Loucy (cell line): ENCODE data around the gene TRRAP.

Experiments used
- H2AFZ ChIP-seq: fragments of 200-600 bp; sonication (generic); 2 replicates; pipeline ENCODE4 v1.6.0; 2016; ENCODE audit warnings: antibody characterized with exemption, mild to moderate bottlenecking, low read length, moderate library complexity
- H3F3A ChIP-seq: fragments of 200-600 bp; 2 replicates; pipeline ENCODE4 v1.6.0; 2016; ENCODE audit warnings: antibody characterized with exemption, low read depth, mild to moderate bottlenecking
- H3K27me3 ChIP-seq: fragments of 200-600 bp; sonication (generic); 2 replicates; pipeline ENCODE4 v1.6.1; 2014; ENCODE audit warnings: low read length, mild to moderate bottlenecking; ENCODE audit not compliant: insufficient read depth, poor library complexity, severe bottlenecking
- H3K36me3 ChIP-seq: fragments of 200-600 bp; sonication (generic); 2 replicates; pipeline ENCODE4 v1.6.1; 2016; ENCODE audit warnings: low read length; ENCODE audit not compliant: insufficient read depth
- H3K4me1 ChIP-seq: fragments of 200-600 bp; sonication (generic); 2 replicates; pipeline ENCODE4 v1.5.1; 2014; ENCODE audit warnings: low read length, mild to moderate bottlenecking; ENCODE audit not compliant: insufficient read depth, poor library complexity, severe bottlenecking
- H3K4me2 ChIP-seq: fragments of 200-600 bp; sonication (generic); 2 replicates; pipeline ENCODE4 v1.6.0; 2014; ENCODE audit warnings: antibody characterized with exemption, low read length, low read depth, mild to moderate bottlenecking; ENCODE audit not compliant: poor library complexity, severe bottlenecking
- H3K4me3 ChIP-seq: fragments of 200-600 bp; sonication (generic); 2 replicates; pipeline ENCODE4 v1.5.1; 2014; ENCODE audit warnings: low read length, mild to moderate bottlenecking, mixed read lengths; ENCODE audit not compliant: poor library complexity, severe bottlenecking
- H3K79me2 ChIP-seq: fragments of 200-600 bp; sonication (generic); 2 replicates; pipeline ENCODE4 v1.6.1; 2014; ENCODE audit warnings: low read length; ENCODE audit not compliant: insufficient read depth
- H3K9ac ChIP-seq: fragments of 200-600 bp; sonication (generic); 2 replicates; pipeline ENCODE4 v1.6.0; 2014; ENCODE audit warnings: mild to moderate bottlenecking, low read depth, low read length, moderate library complexity; ENCODE audit not compliant: poor library complexity, severe bottlenecking
- H3K9me2 ChIP-seq: fragments of 200-600 bp; sonication (generic); replicated peaks from 2 replicates; pipeline ENCODE4 v1.6.1; 2016; ENCODE audit warnings: low read depth, low read length, mixed read lengths
- H3K9me3 ChIP-seq: fragments of 200-600 bp; sonication (generic); 2 replicates; pipeline ENCODE4 v1.6.1; 2014; ENCODE audit warnings: mild to moderate bottlenecking, antibody characterized with exemption, low read length, low read depth; ENCODE audit not compliant: insufficient read depth
- H4K20me1 ChIP-seq: fragments of 200-600 bp; sonication (generic); 2 replicates; pipeline ENCODE4 v1.6.0; 2014; ENCODE audit warnings: antibody characterized with exemption, low read length, mild to moderate bottlenecking; ENCODE audit not compliant: insufficient read depth, poor library complexity, severe bottlenecking
- CTCF ChIP-seq: fragments of 200-600 bp; sonication (generic); conservative IDR thresholded peaks from 2 replicates; pipeline ENCODE4 v1.5.1; 2014; ENCODE audit warnings: mild to moderate bottlenecking, antibody characterized with exemption, low read length
- EZH2phosphoT487 ChIP-seq: fragments of 200-600 bp; IDR thresholded peaks from 2 replicates; pipeline ENCODE4 v1.6.1; 2018; ENCODE audit warnings: antibody characterized with exemption, mild to moderate bottlenecking, moderate library complexity, borderline replicate concordance

Gene TRRAP

GRCh38 chr7:99061001-99061776 lies 182.9 kb downstream of the TRRAP start:
- Histone ChIP-seq H3K27me3 (no peaks in the 10 kb centered on the region), H4K20me1 (no peaks in the 10 kb centered on the region), H3K79me2 (peaks cover 14% of the 10 kb centered on the region; the same call in 1 of the 2 replicates), H3K9me2 (no peaks in the 10 kb centered on the region), H3K9ac (no peak overlapping the region), H3K9me3 (no peaks in the 10 kb centered on the region), H3F3A (no peaks in the 10 kb centered on the region), H3K4me1 (no peaks in the 10 kb centered on the region), H3K4me2 (no peak overlapping the region), H2AFZ (no peak overlapping the region), H3K36me3 (peaks cover 11% of the 10 kb centered on the region; the same call in 1 of the 2 replicates), H3K4me3 (no peak overlapping the region)
- TF ChIP-seq EZH2phosphoT487 (no peak), CTCF (no peak)
